ENCODE results near the gene A4GALT.
"Not testable (repeated sequence)": the region's sequence is repeated elsewhere in the genome, so short reads cannot be mapped to it uniquely, and the experiment has no call there.

Gene A4GALT

DNA sequence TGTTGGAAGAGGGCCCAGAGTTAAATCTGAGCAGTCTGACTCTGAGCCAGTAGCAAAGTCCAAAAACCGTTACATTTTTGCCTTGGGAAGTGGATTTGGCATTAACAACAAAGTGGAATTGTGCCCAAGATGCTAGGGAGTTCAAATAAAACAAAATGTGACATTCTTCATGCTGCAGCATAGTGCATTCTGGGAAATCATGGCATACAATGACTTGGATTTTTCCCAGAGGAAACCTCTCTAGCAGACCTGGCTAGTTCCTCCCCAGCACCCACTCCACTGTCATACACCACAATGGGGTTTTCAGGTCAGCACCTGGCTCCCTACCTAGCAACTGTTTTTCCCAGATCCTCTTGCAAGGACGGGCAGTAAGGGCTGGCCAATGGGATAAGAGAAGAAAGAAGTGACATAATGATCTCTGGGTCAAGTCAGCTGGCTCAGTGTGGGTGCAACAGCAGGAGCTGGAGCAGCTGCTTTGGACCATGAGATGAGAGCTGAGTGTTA, 46.7 kb downstream of the A4GALT start:
- 0 out of 2 replicates have a peak, but pooled peaks cover 2% of the 10 kb centered on the region for H3K36me3 ChIP-seq (ENCODE audit: low read length)
- no peak overlapping the region for H3K4me2 ChIP-seq (ENCODE audit: low read depth, low read length, poor library complexity, severe bottlenecking)
- H3F3A ChIP-seq (ENCODE audit: insufficient read depth): no peaks in the 10 kb centered on the region
- no peak overlapping the region for H3K27ac ChIP-seq (ENCODE audit: low read depth, low read length)
- no peaks in the 10 kb centered on the region for H4K20me1 ChIP-seq (ENCODE audit: low read depth, low read length)
- no peaks in the 10 kb centered on the region for H3K79me2 ChIP-seq (ENCODE audit: insufficient read depth, low read length)
- H3K27me3 ChIP-seq (ENCODE audit: low read length): no peaks in the 10 kb centered on the region
- H3K9me2 ChIP-seq (replicated peaks; ENCODE audit: insufficient read depth, low read length): no peaks in the 10 kb centered on the region
- no peak for TF ChIP-seq EZH2phosphoT487 (conservative IDR thresholded peaks at IDR 0.05; ENCODE audit: low read length)
- TF ChIP-seq CTCF (IDR thresholded peaks at IDR 0.05; ENCODE audit: insufficient read depth, low read length, poor library complexity, severe bottlenecking): no peak
- H2AFZ ChIP-seq (ENCODE audit: low read depth, low read length, severe bottlenecking): no peak overlapping the region
- peaks cover 12% of the 10 kb centered on the region; the same call in 1 of the 2 replicates for H3K9me3 ChIP-seq (ENCODE audit: insufficient read depth, low read length)
- no peak overlapping the region for H3K9ac ChIP-seq (ENCODE audit: low read length)
- no peak overlapping the region for H3K4me3 ChIP-seq (ENCODE audit: insufficient read depth, low read length, poor library complexity, severe bottlenecking)

DNA sequence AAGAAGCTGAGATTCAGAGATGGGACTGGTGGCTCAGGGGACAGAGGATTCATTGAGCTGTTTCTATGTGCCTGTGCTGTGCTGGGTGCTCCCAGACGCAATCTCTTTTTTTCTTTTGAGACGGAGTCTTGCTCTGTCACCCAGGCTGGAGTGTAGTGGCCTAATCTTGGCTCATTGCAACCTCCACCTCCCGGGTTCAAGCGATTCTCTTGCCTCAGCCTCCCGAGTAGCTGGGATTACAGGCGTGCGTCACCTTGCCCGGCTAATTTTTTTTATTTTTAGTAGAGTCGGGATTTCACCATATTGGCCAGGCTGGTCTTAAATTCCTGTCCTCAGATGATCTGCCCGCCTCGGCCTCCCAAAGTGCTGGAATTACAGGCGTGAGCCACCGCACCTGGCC, 47.6 kb downstream of the A4GALT start:
- H3K36me3 ChIP-seq (ENCODE audit: low read length); H3K4me3 ChIP-seq (ENCODE audit: insufficient read depth, low read length, poor library complexity, severe bottlenecking); H3K27ac ChIP-seq (ENCODE audit: low read depth, low read length); H3F3A ChIP-seq (ENCODE audit: insufficient read depth); H4K20me1 ChIP-seq (ENCODE audit: low read depth, low read length); H3K9me3 ChIP-seq (ENCODE audit: insufficient read depth, low read length); H3K4me2 ChIP-seq (ENCODE audit: low read depth, low read length, poor library complexity, severe bottlenecking); H3K9ac ChIP-seq (ENCODE audit: low read length); H3K27me3 ChIP-seq (ENCODE audit: low read length); H2AFZ ChIP-seq (ENCODE audit: low read depth, low read length, severe bottlenecking); H3K79me2 ChIP-seq (ENCODE audit: insufficient read depth, low read length); H3K9me2 ChIP-seq (replicated peaks; ENCODE audit: insufficient read depth, low read length): not testable (repeated sequence)

DNA sequence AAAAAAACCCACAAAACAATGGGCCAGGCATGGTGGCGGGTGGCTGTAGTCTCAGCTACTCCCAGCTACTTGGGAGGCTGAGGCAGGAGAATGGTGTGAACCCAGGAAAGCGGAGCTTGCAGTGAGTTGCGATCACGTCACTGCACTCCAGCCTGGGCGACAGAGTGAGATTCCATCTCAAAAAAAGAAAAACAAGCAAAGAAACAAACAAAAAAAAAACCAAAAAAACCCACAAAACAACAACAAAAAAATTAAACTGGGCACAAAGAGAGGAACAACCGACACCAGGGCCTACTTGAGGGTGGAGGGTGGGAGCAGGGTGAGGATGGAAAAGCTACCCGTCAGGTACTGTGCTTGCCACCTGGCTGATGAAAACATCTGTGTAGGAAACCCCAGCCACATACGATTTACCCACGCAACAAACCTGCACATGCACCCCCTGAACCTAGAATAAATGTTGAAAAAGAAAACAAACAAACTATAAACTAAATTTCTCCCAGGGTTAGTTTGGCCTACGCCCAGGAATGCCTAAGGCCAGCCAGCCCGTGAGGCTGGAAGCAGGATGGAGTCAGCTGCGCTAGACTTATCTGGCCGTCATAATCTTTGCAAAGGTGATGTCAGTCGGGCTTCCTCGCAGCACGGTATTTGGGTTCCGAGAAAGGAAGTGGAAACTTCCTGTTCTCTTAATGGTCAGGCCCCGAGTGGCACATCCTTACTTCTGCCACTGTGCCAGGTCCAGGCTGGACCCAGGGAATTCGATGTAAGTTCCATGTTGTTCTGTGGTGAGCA, 49.6 kb downstream of the A4GALT start:
- Histone ChIP-seq H3K27me3 (ENCODE audit: low read length) (no peaks in the 10 kb centered on the region), H4K20me1 (ENCODE audit: low read depth, low read length) (no peaks in the 10 kb centered on the region), H3K9me3 (ENCODE audit: insufficient read depth, low read length) (0 out of 2 replicates have a peak, but pooled peaks cover 3% of the 10 kb centered on the region), H3K36me3 (ENCODE audit: low read length) (no peaks in the 10 kb centered on the region), H3F3A (ENCODE audit: insufficient read depth) (no peaks in the 10 kb centered on the region), H3K9me2 (replicated peaks; ENCODE audit: insufficient read depth, low read length) (no peaks in the 10 kb centered on the region), H3K27ac (ENCODE audit: low read depth, low read length) (peak overlapping the region; percentile 42), H3K9ac (ENCODE audit: low read length) (no peak overlapping the region), H2AFZ (ENCODE audit: low read depth, low read length, severe bottlenecking) (no peak overlapping the region), H3K4me3 (ENCODE audit: insufficient read depth, low read length, poor library complexity, severe bottlenecking) (peak overlapping the region; percentile 0), H3K79me2 (ENCODE audit: insufficient read depth, low read length) (no peaks in the 10 kb centered on the region), H3K4me2 (ENCODE audit: low read depth, low read length, poor library complexity, severe bottlenecking) (peak overlapping the region; percentile 16)
- TF ChIP-seq EZH2phosphoT487 (conservative IDR thresholded peaks at IDR 0.05; ENCODE audit: low read length) (no peak), CTCF (IDR thresholded peaks at IDR 0.05; ENCODE audit: insufficient read depth, low read length, poor library complexity, severe bottlenecking) (no peak)

DNA sequence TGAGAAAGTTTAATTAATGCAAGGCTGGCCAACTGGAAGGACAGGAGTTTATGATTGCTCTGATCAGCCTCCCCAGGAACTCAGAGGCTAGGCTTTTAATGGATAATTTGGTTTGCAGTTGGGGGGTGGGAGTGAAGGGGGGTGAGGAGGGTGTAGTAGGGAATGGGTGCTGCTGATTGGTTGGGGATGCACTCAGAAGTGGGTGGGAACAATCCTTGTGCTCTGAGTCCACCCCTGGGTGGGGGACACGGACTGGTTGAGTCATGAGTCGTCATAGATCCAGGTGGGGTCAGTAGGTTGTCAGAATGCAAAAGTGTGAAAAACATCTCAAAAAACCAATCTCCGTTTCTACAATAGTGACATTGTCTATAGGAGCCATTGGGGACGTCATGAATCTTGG, 50.6 kb downstream of the A4GALT start:
- Histone ChIP-seq H3K9ac (ENCODE audit: low read length) (no peak overlapping the region), H2AFZ (ENCODE audit: low read depth, low read length, severe bottlenecking) (no peak overlapping the region), H3K9me3 (ENCODE audit: insufficient read depth, low read length) (0 out of 2 replicates have a peak, but pooled peaks cover 3% of the 10 kb centered on the region), H3K9me2 (replicated peaks; ENCODE audit: insufficient read depth, low read length) (no peaks in the 10 kb centered on the region), H3K27me3 (ENCODE audit: low read length) (no peaks in the 10 kb centered on the region), H3K36me3 (ENCODE audit: low read length) (no peaks in the 10 kb centered on the region), H3K4me3 (ENCODE audit: insufficient read depth, low read length, poor library complexity, severe bottlenecking) (no peak overlapping the region), H3K4me2 (ENCODE audit: low read depth, low read length, poor library complexity, severe bottlenecking) (no peak overlapping the region), H3K27ac (ENCODE audit: low read depth, low read length) (no peak overlapping the region), H3F3A (ENCODE audit: insufficient read depth) (peaks cover 9% of the 10 kb centered on the region), H3K79me2 (ENCODE audit: insufficient read depth, low read length) (no peaks in the 10 kb centered on the region), H4K20me1 (ENCODE audit: low read depth, low read length) (no peaks in the 10 kb centered on the region)
- no peak for TF ChIP-seq EZH2phosphoT487 (conservative IDR thresholded peaks at IDR 0.05; ENCODE audit: low read length)
- TF ChIP-seq CTCF (IDR thresholded peaks at IDR 0.05; ENCODE audit: insufficient read depth, low read length, poor library complexity, severe bottlenecking): no peak

DNA sequence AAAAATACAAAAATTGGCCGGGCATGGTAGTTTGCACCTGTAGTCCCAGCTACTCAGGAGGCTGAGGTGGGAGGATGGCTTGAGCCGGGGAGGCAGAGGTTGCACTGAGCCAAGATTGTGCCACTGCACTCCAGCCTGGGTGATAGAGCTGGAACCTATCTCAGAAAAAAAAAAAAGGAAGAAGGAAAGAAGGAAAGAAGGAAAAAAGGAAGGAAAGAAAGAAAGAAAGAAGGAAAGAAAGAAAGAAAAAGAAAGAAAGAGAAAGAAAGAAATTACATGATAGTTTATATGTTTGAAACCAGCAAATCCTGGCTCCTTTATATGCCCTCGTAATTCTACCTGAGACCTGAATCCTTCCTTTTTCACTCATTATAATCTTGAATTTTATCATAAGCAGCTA, 54.3 kb downstream of the A4GALT start:
- not testable (repeated sequence) for H3K27ac ChIP-seq (ENCODE audit: low read depth, low read length); H4K20me1 ChIP-seq (ENCODE audit: low read depth, low read length); H3K4me2 ChIP-seq (ENCODE audit: low read depth, low read length, poor library complexity, severe bottlenecking); H3K4me3 ChIP-seq (ENCODE audit: insufficient read depth, low read length, poor library complexity, severe bottlenecking); H3K79me2 ChIP-seq (ENCODE audit: insufficient read depth, low read length); H3K9ac ChIP-seq (ENCODE audit: low read length); H3K9me3 ChIP-seq (ENCODE audit: insufficient read depth, low read length); H3K36me3 ChIP-seq (ENCODE audit: low read length); H3K27me3 ChIP-seq (ENCODE audit: low read length); H2AFZ ChIP-seq (ENCODE audit: low read depth, low read length, severe bottlenecking); H3K9me2 ChIP-seq (replicated peaks; ENCODE audit: insufficient read depth, low read length)
- H3F3A ChIP-seq (ENCODE audit: insufficient read depth): peaks cover 14% of the 10 kb centered on the region
